ENCODE measurements around the gene SBNO2.
"Not testable (repeated sequence)": the region's sequence is repeated elsewhere in the genome, so short reads cannot be mapped to it uniquely, and the experiment has no call there.

Gene SBNO2

GRCh38 chr19:1206150-1206863, 32.2 kb upstream of the SBNO2 start:
- no peak for DNase-seq

GRCh38 chr19:1205114-1206099, 31.3 kb upstream of the SBNO2 start, which contains the start of gene STK11:
STK11 (plus strand) TSS chr19:1205778; CDS start chr19:1206914, 1,136 bp downstream.
- peak; percentile 96 for DNase-seq

- not testable (repeated sequence) for DNase-seq
Measured at GRCh38 chr19:1200614-1201013, 26.5 kb upstream of the SBNO2 start.

- no peak for DNase-seq
Measured at GRCh38 chr19:1199531-1199930, 25.5 kb upstream of the SBNO2 start.

- no peak for DNase-seq
Measured at GRCh38 chr19:1189419-1189818, 15.4 kb upstream of the SBNO2 start.

GRCh38 chr19:1183543-1184172, 9.6 kb upstream of the SBNO2 start:
- no peak for DNase-seq

GRCh38 chr19:1182727-1183126, 8.7 kb upstream of the SBNO2 start:
- no peak for DNase-seq

GRCh38 chr19:1182068-1182467, 8.0 kb upstream of the SBNO2 start:
- no peak for DNase-seq

GRCh38 chr19:1181606-1182005, 7.5 kb upstream of the SBNO2 start:
- no peak for DNase-seq

GRCh38 chr19:1177322-1178114, 3.5 kb upstream of the SBNO2 start:
- DNase-seq, result no peak

- DNase-seq, result no peak
Measured at GRCh38 chr19:1173159-1173844, 766 bp downstream of the SBNO2 start.

GRCh38 chr19:1172353-1173158, 1.5 kb downstream of the SBNO2 start:
- no peak for DNase-seq

GRCh38 chr19:1171755-1172352, 2.2 kb downstream of the SBNO2 start:
- no peak for DNase-seq

- no peak for DNase-seq
Measured at GRCh38 chr19:1170938-1171754, 2.9 kb downstream of the SBNO2 start.

- no peak for DNase-seq
Measured at GRCh38 chr19:1169921-1170885, 3.9 kb downstream of the SBNO2 start.

- no peak for DNase-seq
Measured at GRCh38 chr19:1169411-1169791, 4.7 kb downstream of the SBNO2 start.

GRCh38 chr19:1168572-1169410, 5.3 kb downstream of the SBNO2 start:
- DNase-seq, result no peak

Data from NCI-H1105 treated with DMSO at 0.1 percent for 48 hours (cell line).